Right lobe of liver (tissue), 6 donors: ENCODE results near the gene MAGOH. TPM values are rescaled to one million over a fixed set of nuclear protein-coding genes. Genes with fewer than 3 reads are reported as not detected.

Source experiments
- ATAC-seq, 4 donors: fragments of 200-7000 bp; cut with Tn5 transposase; one replicate each; pipeline ENCODE4 v1.9.1; 2020; ENCODE audit warnings: mild to moderate bottlenecking in 4 of 4, moderate library complexity in 4 of 4
- DNase-seq, 3 donors: peaks; one replicate each; pipeline ENCODE4 v3.0.0-alpha.2; 2020
- H3K27ac ChIP-seq, 3 donors: fragments of 200-600 bp; one replicate each; pipeline ENCODE4 v1.8.0; 2022
- H3K27me3 ChIP-seq, 2 donors: fragments of 200-600 bp; one replicate each; pipeline ENCODE4 v1.8.0; 2022
- H3K36me3 ChIP-seq, 4 donors: fragments of 200-600 bp; sonication (generic) in 1 of 4; one replicate each; pipeline versions ENCODE4 v1.5.1 to v1.8.0; 2017 to 2022; ENCODE audit warnings: control low read depth in 1 of 4
- H3K4me1 ChIP-seq, 4 donors: fragments of 200-600 bp; sonication (generic) in 1 of 4; one replicate each; pipeline versions ENCODE4 v1.5.1 to v1.8.0; 2017 to 2022; ENCODE audit warnings: control low read depth in 1 of 4
- H3K4me3 ChIP-seq, 3 donors: fragments of 200-600 bp; one replicate each; pipeline ENCODE4 v1.8.0; 2022
- H3K9me3 ChIP-seq, 4 donors: fragments of 200-600 bp; sonication (generic) in 1 of 4; one replicate each; pipeline versions ENCODE4 v1.5.1 to v1.8.0; 2017 to 2022; ENCODE audit warnings: control low read depth in 1 of 4
- CTCF ChIP-seq, 4 donors: fragments of 200-600 bp in 3 of 4; fragments of 450-650 bp in 1 of 4; IDR thresholded peaks; one replicate each; pipeline versions ENCODE4 v1.5.1 to v1.8.0; 2016 to 2022; ENCODE audit warnings: antibody characterized with exemption in 4 of 4, mild to moderate bottlenecking in 2 of 4
- POLR2A ChIP-seq: fragments of 450-650 bp; IDR thresholded peaks from one replicate; pipeline ENCODE4 v1.6.1; 2017; ENCODE audit warnings: antibody characterized with exemption, mild to moderate bottlenecking
- WGBS: methylation state at CpG from one replicate; pipeline ENCODE4 v1.1.6; 2018; ENCODE audit warnings: low coverage, low lambda C conversion rate; ENCODE audit not compliant: insufficient coverage; ENCODE audit errors: missing lambda C conversion rate; 5-methylcytosine and 5-hydroxymethylcytosine counted together
- intact Hi-C, 2 donors: fragments of 100-400 bp; cut with DNase I; formaldehyde crosslinking; loops; one replicate each; pipeline versions ENCODE4 v1.11.2 to v1.14.1; 2022
- total RNA-seq, 6 experiments: library from RNA; depleted of rRNA in 2 of 6; stranded (reverse); fragments of >200 nt in 2 of 6; fragmentation: NEBNext Ultra II Directional in 3 of 6; extraction: Animal tissue kit (Norgen Biotek cat#: 25700) in 3 of 6; gene quantifications; one replicate each; pipeline versions ENCODE4 v1.1.0 to v1.2.4, GENCODE V29; 2016 to 2023
- donor health status: DM: no; HTN: yes; CAD: no.
- donor health status: DM: no; HTN: no; CAD: no.
- donor health status: DM: no; HTN: no; CAD: no.
- donor health status: DM: no; HTN: yes; CAD: no.
- donor health status: DM: no; HTN: yes; CAD: no.

Gene MAGOH
- total RNA-seq, 6 experiments from 2014 or later, result 10.9 to 28.1 (median 19.4) TPM

- intact Hi-C loops, result no loop called here
- Histone ChIP-seq H3K9me3 (no peaks in the 10 kb centered on the region), H3K36me3 (no peaks in the 10 kb centered on the region), H3K27ac (no peak overlapping the region), H3K27me3 (no peaks in the 10 kb centered on the region), H3K4me1 (no peaks in the 10 kb centered on the region), H3K4me3 (no peak overlapping the region)
- DNase-seq, result no peak
- TF ChIP-seq POLR2A (no peak), CTCF (IDR thresholded peaks at IDR 0.05) (no peak)
- 83% methylated on average over 2 of the region's 2 CpGs for WGBS
- no peak for ATAC-seq
These were observed 21.6 kb upstream of the MAGOH start for GRCh38 chr1:53259932-53260331.

GRCh38 chr1:53258216-53258615, 19.9 kb upstream of the MAGOH start:
- no peaks in the 10 kb centered on the region for H3K36me3 ChIP-seq
- no peak overlapping the region for H3K4me3 ChIP-seq
- TF ChIP-seq CTCF (IDR thresholded peaks at IDR 0.05), result no peak
- TF ChIP-seq POLR2A, result no peak
- H3K4me1 ChIP-seq, result no peaks in the 10 kb centered on the region
- H3K27me3 ChIP-seq, result no peaks in the 10 kb centered on the region
- ATAC-seq (no peak), DNase-seq (no peak)
- H3K9me3 ChIP-seq, result no peaks in the 10 kb centered on the region
- no peak overlapping the region for H3K27ac ChIP-seq
- no CpG with 5 or more reads among the region's 1 CpG for WGBS
- intact Hi-C loops, result no loop called here

GRCh38 chr1:53257454-53258081, 19.2 kb upstream of the MAGOH start:
- Histone ChIP-seq H3K36me3 (no peaks in the 10 kb centered on the region), H3K4me3 (no peak overlapping the region), H3K4me1 (no peaks in the 10 kb centered on the region), H3K9me3 (no peaks in the 10 kb centered on the region), H3K27me3 (no peaks in the 10 kb centered on the region), H3K27ac (no peak overlapping the region)
- WGBS, result 79% methylated on average over 5 of the region's 5 CpGs
- no peak for DNase-seq
- intact Hi-C loops, result no loop called here
- no peak for ATAC-seq
- TF ChIP-seq POLR2A (no peak), CTCF (IDR thresholded peaks at IDR 0.05) (no peak)

GRCh38 chr1:53256511-53257453, 18.5 kb upstream of the MAGOH start:
- H3K4me3 ChIP-seq, result no peak overlapping the region
- no peaks in the 10 kb centered on the region for H3K27me3 ChIP-seq
- TF ChIP-seq CTCF (IDR thresholded peaks at IDR 0.05) (no peak), POLR2A (no peak)
- DNase-seq, result no peak
- no peaks in the 10 kb centered on the region for H3K9me3 ChIP-seq
- no peaks in the 10 kb centered on the region for H3K4me1 ChIP-seq
- WGBS, result 79% methylated on average over 5 of the region's 11 CpGs
- ATAC-seq, result no peak
- intact Hi-C loops, result no loop called here
- H3K27ac ChIP-seq, result no peak overlapping the region
- no peaks in the 10 kb centered on the region for H3K36me3 ChIP-seq
